NCI-H128 (cell line): ENCODE results near the gene CHMP3.

ENCODE experiments used
- DNase-seq: peaks from one replicate; lab custom pipeline; 2025; ENCODE audit not compliant: unreplicated experiment; lab: John Stamatoyannopoulos, UW

Gene CHMP3

DNA sequence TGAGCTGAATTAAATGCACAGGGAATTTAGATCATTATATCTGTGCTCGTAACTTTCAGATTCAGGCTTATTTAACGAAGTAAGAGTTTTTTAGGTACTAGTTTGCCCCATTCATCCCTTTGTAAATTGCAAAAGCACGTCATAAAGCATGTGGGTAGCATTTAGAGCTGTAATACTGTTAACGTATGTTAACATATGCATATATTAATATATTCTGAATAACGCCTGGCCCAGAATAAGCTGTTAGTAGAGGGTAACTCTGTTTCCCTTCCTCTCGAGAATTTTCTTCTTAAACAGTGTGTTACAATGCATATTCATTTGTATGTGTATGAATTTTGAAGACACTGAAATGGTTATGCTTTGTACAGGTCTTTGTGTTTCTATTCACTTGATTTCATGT is 91.6 kb downstream of the CHMP3 start:
- DNase-seq: no peak

DNA sequence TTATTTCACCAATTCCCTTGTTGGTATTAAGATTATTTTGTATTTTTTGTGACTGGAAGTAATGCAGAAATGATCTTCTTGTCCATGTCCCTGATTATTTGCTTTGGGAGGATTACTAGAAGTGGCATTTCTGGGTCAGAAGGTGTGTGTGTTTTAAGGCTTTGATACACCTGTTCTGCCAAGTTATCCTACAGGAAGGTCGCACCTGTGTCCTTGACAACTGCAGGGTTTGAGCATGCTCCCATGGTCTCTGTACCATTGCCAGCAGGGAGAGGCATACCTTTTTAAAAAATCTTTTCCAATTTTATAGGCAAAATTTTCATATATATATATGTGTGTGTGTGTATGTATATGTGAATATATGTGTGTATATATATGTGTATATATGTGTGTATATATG is 92.4 kb downstream of the CHMP3 start:
- DNase-seq: no peak

DNA sequence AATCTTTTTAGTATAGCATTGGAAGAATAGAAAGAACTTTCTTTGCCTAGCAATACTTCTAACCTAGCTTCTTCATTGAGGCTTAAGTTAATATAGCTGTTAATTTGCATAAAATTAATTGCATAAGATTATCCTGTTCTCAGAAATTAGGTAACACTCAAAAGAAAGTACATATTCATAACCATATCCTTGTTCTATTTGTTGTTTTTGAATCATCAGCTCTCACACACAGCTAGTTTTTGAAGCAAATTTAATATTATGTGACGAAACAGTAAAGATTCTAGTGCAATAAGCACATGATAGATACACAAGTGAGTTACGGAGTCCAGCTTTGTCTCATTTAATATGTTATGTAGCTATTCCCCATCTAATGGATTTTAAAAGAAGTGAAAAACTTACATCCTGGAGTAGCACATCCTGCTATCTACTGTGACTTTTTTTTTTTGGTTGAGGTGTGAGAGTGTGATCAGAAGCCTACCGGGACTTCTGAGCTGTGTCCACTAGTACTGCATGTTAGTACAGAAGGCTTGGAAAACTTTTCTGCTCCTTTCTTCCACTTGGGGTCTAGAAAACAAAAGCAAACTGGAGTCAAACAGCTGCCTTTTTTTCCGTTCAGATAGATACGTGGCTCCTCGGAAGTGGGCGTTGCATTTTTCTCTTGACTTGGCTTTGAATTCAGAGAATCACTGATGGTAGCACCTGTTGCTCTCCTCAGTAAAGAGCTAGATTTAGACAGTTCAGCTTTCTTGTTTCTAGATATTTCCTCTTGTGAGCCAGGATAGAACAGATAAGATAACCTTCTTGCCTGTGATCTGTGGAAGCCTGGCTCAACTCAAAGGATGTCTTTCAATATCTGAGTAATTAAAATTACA is 94.8 kb downstream of the CHMP3 start:
- DNase-seq: no peak

DNA sequence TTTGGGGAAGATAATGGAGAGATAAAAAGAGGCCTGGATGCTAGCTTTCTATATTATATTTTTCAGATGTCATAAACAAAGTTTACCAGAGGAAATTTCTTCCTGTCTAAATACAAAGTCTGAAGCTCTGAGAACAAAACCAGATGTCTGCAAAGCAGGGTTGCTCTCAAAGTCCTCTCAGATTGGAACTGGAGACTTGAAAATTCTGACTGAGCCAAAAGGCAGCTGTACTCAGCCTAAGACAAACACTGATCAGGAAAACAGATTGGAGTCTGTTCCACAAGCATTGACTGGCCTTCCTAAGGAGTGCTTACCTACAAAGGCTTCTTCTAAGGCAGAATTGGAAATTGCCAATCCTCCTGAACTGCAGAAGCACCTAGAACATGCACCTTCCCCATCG is 96.9 kb downstream of the CHMP3 start:
- DNase-seq: no peak

DNA sequence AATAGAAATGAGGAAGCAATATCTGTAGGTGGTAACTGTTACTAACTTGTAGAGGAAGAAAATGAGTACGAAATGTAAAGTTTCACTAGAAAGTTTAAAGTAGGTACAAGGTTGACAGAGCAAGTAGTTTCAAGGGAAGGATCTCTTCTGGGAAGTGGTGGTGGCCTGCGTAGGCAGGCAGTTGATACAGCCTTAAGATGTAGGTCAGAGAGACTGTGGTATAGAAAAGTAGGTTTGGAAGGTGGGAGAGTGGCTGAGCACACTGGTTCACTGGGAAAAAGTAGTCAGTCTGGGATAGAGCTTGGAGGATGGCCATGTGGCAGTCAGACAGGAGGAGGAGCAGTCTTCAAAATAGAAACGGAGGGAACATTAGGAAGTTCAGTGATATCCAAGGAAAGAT is 98.6 kb downstream of the CHMP3 start:
- DNase-seq: no peak

- DNase-seq: no peak
These were observed 102.0 kb downstream of the CHMP3 start for GRCh38 chr2:86461042-86461743.

GRCh38 chr2:86455181-86455580 is 108.1 kb downstream of the CHMP3 start:
- DNase-seq: no peak

- no peak for DNase-seq
These were observed 109.0 kb downstream of the CHMP3 start for GRCh38 chr2:86454238-86454637.

- DNase-seq: no peak
These were observed 109.4 kb downstream of the CHMP3 start for GRCh38 chr2:86453836-86454235.
